SK-N-SH treated with all-trans-retinoic acid at 6 μM for 48 hours (cell line): ENCODE results near the gene HMGN1.

ENCODE experiments used
- PATZ1 ChIP-seq: fragments of 250-450 bp; sonication (Bioruptor Pico); IDR thresholded peaks from 2 replicates; pipeline ENCODE4 v1.8.0; 2020; ENCODE audit warnings: mild to moderate bottlenecking, moderate library complexity, borderline replicate concordance
- TCF4 ChIP-seq: fragments of 250-450 bp; sonication (Bioruptor Pico); IDR thresholded peaks from 2 replicates; pipeline ENCODE4 v1.8.0; 2021; ENCODE audit warnings: mild to moderate bottlenecking, moderate library complexity, borderline replicate concordance
- ZNF8 ChIP-seq: fragments of 450-650 bp; formaldehyde crosslinking; IDR thresholded peaks from 2 replicates; pipeline ENCODE4 v1.5.0; 2020; ENCODE audit warnings: mild to moderate bottlenecking, moderate library complexity

GRCh38 chr21:39339231-39339630 lies 9.7 kb downstream of the HMGN1 start:
- TF ChIP-seq TCF4 (CRISPR knock-in tag): no peak
- no peak for TF ChIP-seq ZNF8 (CRISPR knock-in tag)
- no peak for TF ChIP-seq PATZ1 (CRISPR knock-in tag)
